ENCODE results near the gene AKAP4.

Gene AKAP4

GRCh38 chrX:50200907-50201306 is at the start of gene AKAP4:
TSS of gene AKAP4 (minus strand) at chrX:50201007. CDS start at chrX:50200889, 118 bp downstream.
- DNase-seq, result no peak

- DNase-seq, result peak; percentile 1
These were observed 10.7 kb upstream of the AKAP4 start for GRCh38 chrX:50211510-50211909.

GRCh38 chrX:50206753-50207152 is 5.9 kb upstream of the AKAP4 start:
- no peak for DNase-seq

- DNase-seq, result peak; percentile 86
These were observed 3.6 kb upstream of the AKAP4 start, which contains the start of gene CCNB3 for GRCh38 chrX:50204364-50204899. TSS of gene CCNB3 (plus strand) at chrX:50204765. CDS start at chrX:50285164, 80,399 bp downstream.

- no peak for DNase-seq
These were observed 1.7 kb upstream of the AKAP4 start for GRCh38 chrX:50202539-50202938.

- DNase-seq, result no peak
These were observed 2.5 kb downstream of the AKAP4 start for GRCh38 chrX:50198348-50198747.

- DNase-seq, result no peak
These were observed 11.8 kb downstream of the AKAP4 start for GRCh38 chrX:50188859-50189600.

GRCh38 chrX:50183891-50184290 is 16.9 kb downstream of the AKAP4 start:
- no peak for DNase-seq

GRCh38 chrX:50180073-50180940 is 20.5 kb downstream of the AKAP4 start:
- DNase-seq, result no peak

GRCh38 chrX:50169717-50170116 is 31.1 kb downstream of the AKAP4 start:
- no peak for DNase-seq

- DNase-seq, result no peak
These were observed 32.5 kb downstream of the AKAP4 start for GRCh38 chrX:50168241-50168687.

GRCh38 chrX:50167366-50167765 is 33.4 kb downstream of the AKAP4 start:
- no peak for DNase-seq

GRCh38 chrX:50165727-50166126 is 35.1 kb downstream of the AKAP4 start:
- DNase-seq, result no peak

- no peak for DNase-seq
These were observed 39.7 kb downstream of the AKAP4 start for GRCh38 chrX:50161127-50161526.

- no peak for DNase-seq
These were observed 42.2 kb downstream of the AKAP4 start for GRCh38 chrX:50158593-50158992.

GRCh38 chrX:50157545-50158135 is 43.2 kb downstream of the AKAP4 start:
- no peak for DNase-seq

GRCh38 chrX:50154429-50154828 is 46.4 kb downstream of the AKAP4 start:
- DNase-seq, result no peak

- DNase-seq, result no peak
These were observed 48.4 kb downstream of the AKAP4 start for GRCh38 chrX:50152456-50152855.

- no peak for DNase-seq
These were observed 52.8 kb downstream of the AKAP4 start for GRCh38 chrX:50147972-50148371.
